ENCODE results near the gene ETFRF1.
A peak's percentile ranks its signal among the peaks of the same experiment; 100 is the strongest.

ETFRF1 gene

GRCh38 chr12:25184132-25184531 lies 10.9 kb upstream of the ETFRF1 start:
- Histone ChIP-seq H3K79me1 (replicated peaks; ENCODE audit: low read length, poor library complexity, severe bottlenecking) (no peaks in the 10 kb centered on the region), H3K9me3 (ENCODE audit: control insufficient read depth, low read length) (peaks cover 13% of the 10 kb centered on the region), H3K4me1 (ENCODE audit: control insufficient read depth, insufficient read depth, low read depth, low read length) (no peaks in the 10 kb centered on the region), H3K18ac (ENCODE audit: low read depth in 1 of 2, low read length in 2 of 2) (no peak overlapping the region), H3K14ac (ENCODE audit: low read length in 2 of 2) (no peak overlapping the region), H3K36me3 (ENCODE audit: control insufficient read depth in 1 of 2, insufficient read depth in 2 of 2, low read depth in 1 of 2, low read length in 2 of 2) (no peaks in the 10 kb centered on the region), H2BK120ac (ENCODE audit: low read depth, low read length) (no peak overlapping the region), H2BK12ac (ENCODE audit: low read length in 2 of 2) (no peak overlapping the region), H2AK5ac (ENCODE audit: low read length, severe bottlenecking) (no peak overlapping the region), H3K23ac (ENCODE audit: low read length in 2 of 2) (no peak overlapping the region), H2AFZ (ENCODE audit: low read depth, low read length) (no peak overlapping the region), H4K8ac (ENCODE audit: low read length) (no peak overlapping the region), H4K91ac (ENCODE audit: low read length) (no peak overlapping the region), H3K4ac (ENCODE audit: low read depth in 1 of 2, low read length in 2 of 2) (no peak overlapping the region), H3K4me3 (ENCODE audit: insufficient read depth in 1 of 2, low read depth in 1 of 2, low read length in 2 of 2) (no peak overlapping the region), H2BK15ac (ENCODE audit: low read depth, poor library complexity, severe bottlenecking) (no peak overlapping the region), H3K9ac (ENCODE audit: low read length) (no peak overlapping the region), H3K27me3 (ENCODE audit: control insufficient read depth in 1 of 2, insufficient read depth in 1 of 2, low read length in 2 of 2) (no peaks in the 10 kb centered on the region), H3K4me2 (ENCODE audit: low read length, poor library complexity, severe bottlenecking) (no peak overlapping the region), H3K27ac (ENCODE audit: low read length, poor library complexity, severe bottlenecking) (no peak overlapping the region), H2BK5ac (ENCODE audit: low read depth, low read length, poor library complexity, severe bottlenecking) (no peak overlapping the region)
- no peak for DNase-seq
- 100% methylated on average over 1 of the region's 2 CpGs for WGBS

- no peak overlapping the region for H3K23ac ChIP-seq (ENCODE audit: low read length in 2 of 2)
- H3K9ac ChIP-seq (ENCODE audit: low read length), result no peak overlapping the region
- H2BK5ac ChIP-seq (ENCODE audit: low read depth, low read length, poor library complexity, severe bottlenecking), result no peak overlapping the region
- H3K4ac ChIP-seq (ENCODE audit: low read depth in 1 of 2, low read length in 2 of 2), result no peak overlapping the region
- DNase-seq, result no peak
- H2AFZ ChIP-seq (ENCODE audit: low read depth, low read length), result no peak overlapping the region
- H4K91ac ChIP-seq (ENCODE audit: low read length), result no peak overlapping the region
- H2BK12ac ChIP-seq (ENCODE audit: low read length in 2 of 2), result no peak overlapping the region
- no peak overlapping the region for H4K8ac ChIP-seq (ENCODE audit: low read length)
- H3K9me3 ChIP-seq (ENCODE audit: control insufficient read depth, low read length), result no peaks in the 10 kb centered on the region
- no peak overlapping the region for H2BK120ac ChIP-seq (ENCODE audit: low read depth, low read length)
- H3K27ac ChIP-seq (ENCODE audit: low read length, poor library complexity, severe bottlenecking), result no peak overlapping the region
- WGBS, result 100% methylated on average over 4 of the region's 4 CpGs
- H3K4me2 ChIP-seq (ENCODE audit: low read length, poor library complexity, severe bottlenecking), result no peak overlapping the region
- H3K14ac ChIP-seq (ENCODE audit: low read length in 2 of 2), result no peak overlapping the region
- no peak overlapping the region for H3K4me3 ChIP-seq (ENCODE audit: insufficient read depth in 1 of 2, low read depth in 1 of 2, low read length in 2 of 2)
- H3K27me3 ChIP-seq (ENCODE audit: control insufficient read depth in 1 of 2, insufficient read depth in 1 of 2, low read length in 2 of 2), result no peaks in the 10 kb centered on the region
- H2AK5ac ChIP-seq (ENCODE audit: low read length, severe bottlenecking), result no peak overlapping the region
- H3K79me1 ChIP-seq (replicated peaks; ENCODE audit: low read length, poor library complexity, severe bottlenecking), result no peaks in the 10 kb centered on the region
- H2BK15ac ChIP-seq (ENCODE audit: low read depth, poor library complexity, severe bottlenecking), result no peak overlapping the region
- no peaks in the 10 kb centered on the region for H3K36me3 ChIP-seq (ENCODE audit: control insufficient read depth in 1 of 2, insufficient read depth in 2 of 2, low read depth in 1 of 2, low read length in 2 of 2)
- H3K18ac ChIP-seq (ENCODE audit: low read depth in 1 of 2, low read length in 2 of 2), result no peak overlapping the region
- H3K4me1 ChIP-seq (ENCODE audit: control insufficient read depth, insufficient read depth, low read depth, low read length), result peaks cover 2% of the 10 kb centered on the region
These were observed 8.8 kb upstream of the ETFRF1 start for GRCh38 chr12:25186038-25186787.

GRCh38 chr12:25186788-25187402 lies 8.1 kb upstream of the ETFRF1 start:
- H3K4ac ChIP-seq (ENCODE audit: low read depth in 1 of 2, low read length in 2 of 2), result no peak overlapping the region
- no peak overlapping the region for H3K23ac ChIP-seq (ENCODE audit: low read length in 2 of 2)
- DNase-seq, result peak; percentile 14
- no peak overlapping the region for H4K8ac ChIP-seq (ENCODE audit: low read length)
- H2BK120ac ChIP-seq (ENCODE audit: low read depth, low read length), result no peak overlapping the region
- H3K9me3 ChIP-seq (ENCODE audit: control insufficient read depth, low read length), result no peaks in the 10 kb centered on the region
- no peaks in the 10 kb centered on the region for H3K36me3 ChIP-seq (ENCODE audit: control insufficient read depth in 1 of 2, insufficient read depth in 2 of 2, low read depth in 1 of 2, low read length in 2 of 2)
- H2AFZ ChIP-seq (ENCODE audit: low read depth, low read length), result no peak overlapping the region
- H3K4me3 ChIP-seq (ENCODE audit: insufficient read depth in 1 of 2, low read depth in 1 of 2, low read length in 2 of 2), result no peak overlapping the region
- H4K91ac ChIP-seq (ENCODE audit: low read length), result no peak overlapping the region
- H3K27me3 ChIP-seq (ENCODE audit: control insufficient read depth in 1 of 2, insufficient read depth in 1 of 2, low read length in 2 of 2), result no peaks in the 10 kb centered on the region
- H3K4me1 ChIP-seq (ENCODE audit: control insufficient read depth, insufficient read depth, low read depth, low read length), result peaks cover 2% of the 10 kb centered on the region
- no peak overlapping the region for H3K18ac ChIP-seq (ENCODE audit: low read depth in 1 of 2, low read length in 2 of 2)
- no peaks in the 10 kb centered on the region for H3K79me1 ChIP-seq (replicated peaks; ENCODE audit: low read length, poor library complexity, severe bottlenecking)
- H2AK5ac ChIP-seq (ENCODE audit: low read length, severe bottlenecking), result no peak overlapping the region
- H2BK12ac ChIP-seq (ENCODE audit: low read length in 2 of 2), result no peak overlapping the region
- H2BK5ac ChIP-seq (ENCODE audit: low read depth, low read length, poor library complexity, severe bottlenecking), result no peak overlapping the region
- peak overlapping the region; percentile 47 for H3K4me2 ChIP-seq (ENCODE audit: low read length, poor library complexity, severe bottlenecking)
- no peak overlapping the region for H3K27ac ChIP-seq (ENCODE audit: low read length, poor library complexity, severe bottlenecking)
- H2BK15ac ChIP-seq (ENCODE audit: low read depth, poor library complexity, severe bottlenecking), result no peak overlapping the region
- WGBS, result 94% methylated on average over 3 of the region's 3 CpGs
- H3K14ac ChIP-seq (ENCODE audit: low read length in 2 of 2), result no peak overlapping the region
- no peak overlapping the region for H3K9ac ChIP-seq (ENCODE audit: low read length)

GRCh38 chr12:25187781-25188180 lies 7.3 kb upstream of the ETFRF1 start:
- Histone ChIP-seq H3K9me3 (ENCODE audit: control insufficient read depth, low read length) (no peaks in the 10 kb centered on the region), H2AK5ac (ENCODE audit: low read length, severe bottlenecking) (no peak overlapping the region), H4K91ac (ENCODE audit: low read length) (no peak overlapping the region), H3K23ac (ENCODE audit: low read length in 2 of 2) (no peak overlapping the region), H2BK12ac (ENCODE audit: low read length in 2 of 2) (no peak overlapping the region), H3K4me2 (ENCODE audit: low read length, poor library complexity, severe bottlenecking) (no peak overlapping the region), H3K4me3 (ENCODE audit: insufficient read depth in 1 of 2, low read depth in 1 of 2, low read length in 2 of 2) (no peak overlapping the region), H3K27ac (ENCODE audit: low read length, poor library complexity, severe bottlenecking) (no peak overlapping the region), H3K9ac (ENCODE audit: low read length) (no peak overlapping the region), H2AFZ (ENCODE audit: low read depth, low read length) (no peak overlapping the region), H4K8ac (ENCODE audit: low read length) (no peak overlapping the region), H2BK5ac (ENCODE audit: low read depth, low read length, poor library complexity, severe bottlenecking) (no peak overlapping the region), H3K4ac (ENCODE audit: low read depth in 1 of 2, low read length in 2 of 2) (no peak overlapping the region), H3K27me3 (ENCODE audit: control insufficient read depth in 1 of 2, insufficient read depth in 1 of 2, low read length in 2 of 2) (no peaks in the 10 kb centered on the region), H3K36me3 (ENCODE audit: control insufficient read depth in 1 of 2, insufficient read depth in 2 of 2, low read depth in 1 of 2, low read length in 2 of 2) (no peaks in the 10 kb centered on the region), H3K4me1 (ENCODE audit: control insufficient read depth, insufficient read depth, low read depth, low read length) (peaks cover 2% of the 10 kb centered on the region), H3K18ac (ENCODE audit: low read depth in 1 of 2, low read length in 2 of 2) (no peak overlapping the region), H3K14ac (ENCODE audit: low read length in 2 of 2) (no peak overlapping the region), H2BK15ac (ENCODE audit: low read depth, poor library complexity, severe bottlenecking) (no peak overlapping the region), H3K79me1 (replicated peaks; ENCODE audit: low read length, poor library complexity, severe bottlenecking) (no peaks in the 10 kb centered on the region), H2BK120ac (ENCODE audit: low read depth, low read length) (no peak overlapping the region)
- peak; percentile 85 for DNase-seq
- 0% methylated on average over 1 of the region's 2 CpGs for WGBS

Data from mesenchymal stem cell (in vitro differentiated cells and primary cell).